MM.1S (cell line): ENCODE data around the gene ABCD1.

Experiments used
- DNase-seq: peaks from one replicate; pipeline ENCODE4 v3.0.0-alpha.2; 2015
- H2AFZ ChIP-seq: fragments of 300-600 bp; sonication (generic); 2 replicates; pipeline ENCODE4 v1.6.0; 2016; ENCODE audit warnings: antibody characterized with exemption, low read length
- H3F3A ChIP-seq: fragments of 300-600 bp; sonication (generic); 2 replicates; pipeline ENCODE4 v1.6.1; 2016; ENCODE audit warnings: mild to moderate bottlenecking, antibody characterized with exemption, low read length, moderate library complexity, mixed read lengths; ENCODE audit not compliant: insufficient read depth
- H3K27ac ChIP-seq: fragments of 300-600 bp; sonication (generic); 2 replicates; pipeline ENCODE4 v1.5.1; 2016; ENCODE audit warnings: mild to moderate bottlenecking, low read length
- H3K27me3 ChIP-seq: fragments of 300-600 bp; sonication (generic); replicated peaks from 2 replicates; pipeline ENCODE4 v1.6.0; 2016; ENCODE audit warnings: low read length; ENCODE audit not compliant: insufficient read depth
- H3K36me3 ChIP-seq: fragments of 300-600 bp; sonication (generic); replicated peaks from 2 replicates; pipeline ENCODE4 v1.6.1; 2016; ENCODE audit warnings: mild to moderate bottlenecking, low read length, mixed read lengths; ENCODE audit not compliant: insufficient read depth
- H3K4me1 ChIP-seq: fragments of 300-600 bp; sonication (generic); 2 replicates; pipeline ENCODE4 v1.6.1; 2016; ENCODE audit warnings: low read length, mixed read lengths
- H3K4me2 ChIP-seq: fragments of 300-600 bp; sonication (generic); 2 replicates; pipeline ENCODE4 v1.6.0; 2016; ENCODE audit warnings: low read depth, low read length
- H3K4me3 ChIP-seq: fragments of 300-600 bp; sonication (generic); 2 replicates; pipeline ENCODE4 v1.5.1; 2016; ENCODE audit warnings: low read length, mixed read lengths
- H3K79me2 ChIP-seq: fragments of 300-600 bp; sonication (generic); 2 replicates; pipeline ENCODE4 v1.6.1; 2016; ENCODE audit warnings: mixed run types, low read length, mixed read lengths
- H3K9ac ChIP-seq: fragments of 300-600 bp; sonication (generic); 2 replicates; pipeline ENCODE4 v1.6.1; 2016; ENCODE audit warnings: low read length, mixed read lengths
- H3K9me2 ChIP-seq: fragments of 300-600 bp; sonication (generic); replicated peaks from 2 replicates; pipeline ENCODE4 v1.6.1; 2016; ENCODE audit warnings: mild to moderate bottlenecking, low read length, mixed read lengths; ENCODE audit not compliant: insufficient read depth
- H3K9me3 ChIP-seq: fragments of 300-600 bp; sonication (generic); replicated peaks from 2 replicates; pipeline ENCODE4 v1.6.1; 2016; ENCODE audit warnings: mild to moderate bottlenecking, low read length, mixed read lengths; ENCODE audit not compliant: insufficient read depth
- H4K20me1 ChIP-seq: fragments of 300-600 bp; sonication (generic); 2 replicates; pipeline ENCODE4 v1.6.1; 2016; ENCODE audit warnings: mild to moderate bottlenecking, low read length, moderate library complexity, mixed read lengths; ENCODE audit not compliant: insufficient read depth
- EZH2 ChIP-seq: fragments of 300-600 bp; sonication (generic); optimal IDR thresholded peaks from 2 replicates; pipeline ENCODE3; 2017; ENCODE audit warnings: low read depth, mild to moderate bottlenecking, antibody characterized with exemption, low read length, mixed read lengths
- EZH2phosphoT487 ChIP-seq: fragments of 300-600 bp; sonication (generic); IDR thresholded peaks from 2 replicates; pipeline ENCODE4 v1.6.1; 2018; ENCODE audit warnings: antibody characterized with exemption, low read length
- TF ChIP-seq, protein P1 (sequence below): fragments of 300-600 bp; sonication (generic); IDR thresholded peaks from 2 replicates; pipeline ENCODE4 v1.5.1; 2016; ENCODE audit warnings: antibody characterized with exemption, low read length, mixed read lengths

The ABCD1 gene

DNA sequence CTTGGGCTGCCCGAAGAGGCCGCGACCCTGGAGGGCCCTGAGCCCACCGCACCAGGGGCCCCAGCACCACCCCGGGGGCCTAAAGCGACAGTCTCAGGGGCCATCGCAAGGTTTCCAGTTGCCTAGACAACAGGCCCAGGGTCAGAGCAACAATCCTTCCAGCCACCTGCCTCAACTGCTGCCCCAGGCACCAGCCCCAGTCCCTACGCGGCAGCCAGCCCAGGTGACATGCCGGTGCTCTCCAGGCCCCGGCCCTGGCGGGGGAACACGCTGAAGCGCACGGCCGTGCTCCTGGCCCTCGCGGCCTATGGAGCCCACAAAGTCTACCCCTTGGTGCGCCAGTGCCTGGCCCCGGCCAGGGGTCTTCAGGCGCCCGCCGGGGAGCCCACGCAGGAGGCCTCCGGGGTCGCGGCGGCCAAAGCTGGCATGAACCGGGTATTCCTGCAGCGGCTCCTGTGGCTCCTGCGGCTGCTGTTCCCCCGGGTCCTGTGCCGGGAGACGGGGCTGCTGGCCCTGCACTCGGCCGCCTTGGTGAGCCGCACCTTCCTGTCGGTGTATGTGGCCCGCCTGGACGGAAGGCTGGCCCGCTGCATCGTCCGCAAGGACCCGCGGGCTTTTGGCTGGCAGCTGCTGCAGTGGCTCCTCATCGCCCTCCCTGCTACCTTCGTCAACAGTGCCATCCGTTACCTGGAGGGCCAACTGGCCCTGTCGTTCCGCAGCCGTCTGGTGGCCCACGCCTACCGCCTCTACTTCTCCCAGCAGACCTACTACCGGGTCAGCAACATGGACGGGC is 579 bp downstream of the ABCD1 start:
- no peak for DNase-seq
- Histone ChIP-seq H3K27ac (peak overlapping the region; percentile 52; the same call in 1 of the 2 replicates), H3K36me3 (no peaks in the 10 kb centered on the region), H4K20me1 (no peaks in the 10 kb centered on the region), H3K4me1 (peaks cover 17% of the 10 kb centered on the region), H3F3A (no peaks in the 10 kb centered on the region), H3K9ac (peak overlapping the region; percentile 71; the same call in 1 of the 2 replicates), H3K27me3 (no peaks in the 10 kb centered on the region), H3K9me3 (no peaks in the 10 kb centered on the region), H3K4me3 (peak overlapping the region; percentile 61), H3K79me2 (peaks cover 37% of the 10 kb centered on the region), H2AFZ (no peak overlapping the region), H3K4me2 (peak overlapping the region; percentile 81), H3K9me2 (no peaks in the 10 kb centered on the region)
- TF ChIP-seq, protein P1, sequence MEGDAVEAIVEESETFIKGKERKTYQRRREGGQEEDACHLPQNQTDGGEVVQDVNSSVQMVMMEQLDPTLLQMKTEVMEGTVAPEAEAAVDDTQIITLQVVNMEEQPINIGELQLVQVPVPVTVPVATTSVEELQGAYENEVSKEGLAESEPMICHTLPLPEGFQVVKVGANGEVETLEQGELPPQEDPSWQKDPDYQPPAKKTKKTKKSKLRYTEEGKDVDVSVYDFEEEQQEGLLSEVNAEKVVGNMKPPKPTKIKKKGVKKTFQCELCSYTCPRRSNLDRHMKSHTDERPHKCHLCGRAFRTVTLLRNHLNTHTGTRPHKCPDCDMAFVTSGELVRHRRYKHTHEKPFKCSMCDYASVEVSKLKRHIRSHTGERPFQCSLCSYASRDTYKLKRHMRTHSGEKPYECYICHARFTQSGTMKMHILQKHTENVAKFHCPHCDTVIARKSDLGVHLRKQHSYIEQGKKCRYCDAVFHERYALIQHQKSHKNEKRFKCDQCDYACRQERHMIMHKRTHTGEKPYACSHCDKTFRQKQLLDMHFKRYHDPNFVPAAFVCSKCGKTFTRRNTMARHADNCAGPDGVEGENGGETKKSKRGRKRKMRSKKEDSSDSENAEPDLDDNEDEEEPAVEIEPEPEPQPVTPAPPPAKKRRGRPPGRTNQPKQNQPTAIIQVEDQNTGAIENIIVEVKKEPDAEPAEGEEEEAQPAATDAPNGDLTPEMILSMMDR, result no peak
- TF ChIP-seq EZH2phosphoT487, result no peak
- TF ChIP-seq EZH2, result no peak

DNA sequence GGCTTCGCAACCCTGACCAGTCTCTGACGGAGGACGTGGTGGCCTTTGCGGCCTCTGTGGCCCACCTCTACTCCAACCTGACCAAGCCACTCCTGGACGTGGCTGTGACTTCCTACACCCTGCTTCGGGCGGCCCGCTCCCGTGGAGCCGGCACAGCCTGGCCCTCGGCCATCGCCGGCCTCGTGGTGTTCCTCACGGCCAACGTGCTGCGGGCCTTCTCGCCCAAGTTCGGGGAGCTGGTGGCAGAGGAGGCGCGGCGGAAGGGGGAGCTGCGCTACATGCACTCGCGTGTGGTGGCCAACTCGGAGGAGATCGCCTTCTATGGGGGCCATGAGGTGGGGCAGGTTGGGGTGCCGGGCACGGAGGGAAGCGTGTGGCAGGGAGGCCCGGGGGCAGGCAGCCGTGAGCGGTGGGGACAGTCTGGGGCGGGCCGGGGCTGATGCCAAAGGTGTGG is 1.2 kb downstream of the ABCD1 start:
- H3F3A ChIP-seq, result peaks cover 3% of the 10 kb centered on the region
- H3K9me2 ChIP-seq, result no peaks in the 10 kb centered on the region
- H3K4me2 ChIP-seq, result no peak overlapping the region; the same call in 1 of the 2 replicates
- H3K9ac ChIP-seq, result no peak overlapping the region
- DNase-seq, result no peak
- TF ChIP-seq EZH2phosphoT487, result no peak
- no peak for TF ChIP-seq EZH2
- TF ChIP-seq, protein P1, result no peak
- H3K79me2 ChIP-seq, result peaks cover 32% of the 10 kb centered on the region
- no peaks in the 10 kb centered on the region for H3K36me3 ChIP-seq
- no peak overlapping the region for H2AFZ ChIP-seq
- no peak overlapping the region for H3K27ac ChIP-seq
- peaks cover 20% of the 10 kb centered on the region for H3K4me1 ChIP-seq
- H4K20me1 ChIP-seq, result no peaks in the 10 kb centered on the region
- no peaks in the 10 kb centered on the region for H3K9me3 ChIP-seq
- no peaks in the 10 kb centered on the region for H3K27me3 ChIP-seq
- H3K4me3 ChIP-seq, result no peak overlapping the region

DNA sequence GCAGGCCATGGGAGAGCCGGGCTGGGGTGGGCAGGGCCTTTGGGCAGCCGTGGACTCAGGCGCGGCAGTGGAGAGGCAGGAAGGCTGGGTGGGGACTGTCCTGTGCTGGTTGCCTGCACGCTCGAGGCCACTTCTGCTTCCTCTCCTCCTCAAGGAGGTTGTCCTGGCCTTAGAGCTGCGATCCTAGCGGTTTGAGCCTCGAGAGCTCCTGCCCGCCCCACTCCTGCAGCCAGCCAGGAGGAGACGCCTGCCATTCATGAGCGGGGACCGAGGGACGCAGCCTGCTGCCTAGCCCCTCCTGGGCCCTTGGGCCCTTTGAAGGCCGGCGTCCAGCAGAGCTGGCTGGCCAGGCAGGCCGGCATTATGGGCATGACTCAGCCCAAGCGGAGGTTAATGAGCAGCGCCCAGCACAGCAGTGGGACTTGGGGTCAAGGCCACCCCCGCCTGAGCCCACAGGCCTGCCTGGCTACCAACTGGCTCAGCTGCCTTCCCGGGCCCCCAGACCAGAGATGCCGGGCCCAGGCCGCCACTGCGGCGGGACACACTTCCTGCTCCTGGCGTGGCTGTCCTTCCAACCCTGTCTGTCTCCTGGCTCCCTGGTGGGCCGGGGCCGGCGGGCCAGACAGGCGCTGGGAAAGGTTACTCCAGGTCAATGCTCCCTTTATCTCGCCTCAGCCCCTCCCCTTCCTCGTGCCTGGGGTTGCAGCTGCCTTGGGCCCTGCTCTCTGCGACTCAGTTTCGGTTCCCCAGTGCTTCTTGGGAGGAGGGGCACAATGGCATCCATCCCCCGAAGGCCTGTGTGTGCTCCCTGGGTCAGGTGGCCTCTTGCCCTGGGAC is 1.8 kb downstream of the ABCD1 start:
- peak; percentile 83 for DNase-seq
- no peak overlapping the region for H2AFZ ChIP-seq
- H3K9me2 ChIP-seq, result no peaks in the 10 kb centered on the region
- H3K4me3 ChIP-seq, result peak overlapping the region; percentile 29; the same call in 1 of the 2 replicates
- H3F3A ChIP-seq, result peaks cover 9% of the 10 kb centered on the region
- H3K4me1 ChIP-seq, result peaks cover 23% of the 10 kb centered on the region
- H3K4me2 ChIP-seq, result peak overlapping the region; percentile 62
- H3K79me2 ChIP-seq, result peaks cover 31% of the 10 kb centered on the region
- H3K27ac ChIP-seq, result peak overlapping the region; percentile 57; the same call in 1 of the 2 replicates
- no peaks in the 10 kb centered on the region for H3K36me3 ChIP-seq
- no peaks in the 10 kb centered on the region for H3K27me3 ChIP-seq
- H4K20me1 ChIP-seq, result no peaks in the 10 kb centered on the region
- TF ChIP-seq EZH2 (no peak), EZH2phosphoT487 (no peak)
- TF ChIP-seq, protein P1, result no peak
- H3K9ac ChIP-seq, result peak overlapping the region; percentile 21; the same call in 1 of the 2 replicates
- no peaks in the 10 kb centered on the region for H3K9me3 ChIP-seq
